HepG2 (cell line): Measurements from ENCODE around the gene TOP1. TPM values are rescaled to one million over a fixed set of nuclear protein-coding genes. Genes with fewer than 3 reads are reported as not detected.

Source experiments
- ATAC-seq: fragments of 200-7000 bp; cut with Tn5 transposase; 3 replicates; pipeline ENCODE4 v1.9.1; 2020; ENCODE audit warnings: mild to moderate bottlenecking, moderate library complexity
- BruUV-seq: library from RNA; stranded (reverse); fragments of 400-500 nt; replicated peaks from 2 replicates; lab custom pipeline; 2021; lab: Mats Ljungman, UMichigan
- CTCF ChIA-PET: fragments of 300-600 bp; formaldehyde crosslinking; extraction: SDS; loops from one replicate; lab custom pipeline; 2021; ENCODE audit warnings: low total read pairs, inconsistent platforms, low intra/inter-chr PET ratio; lab: Yijun Ruan, JAX
- POLR2A ChIA-PET: fragments of 350-600 bp; sonication (Branson Sonifier 250); formaldehyde crosslinking; loops from one replicate; lab custom pipeline; 2020; ENCODE audit warnings: antibody characterized with exemption, inconsistent platforms; lab: Yijun Ruan, JAX
- DNase-seq: peaks from one replicate; pipeline ENCODE4 v3.0.0-alpha.2; 2015; ENCODE audit warnings: low spot score
- FAIRE-seq: peaks from 3 replicates; lab custom pipeline; 2011; peaks lifted over from hg19 to GRCh38; lab: Jason Lieb, UNC
- H2AFZ ChIP-seq: one replicate; pipeline ENCODE4 v1.6.1; 2011; ENCODE audit warnings: low read length, inconsistent platforms
- H3K27ac ChIP-seq: fragments of 300-600 bp; 3 replicates; pipeline ENCODE4 v1.8.0; 2011; ENCODE audit warnings: mixed run types, mild to moderate bottlenecking, mixed read lengths, low read length, inconsistent platforms; ENCODE audit not compliant: insufficient read depth; ENCODE audit errors: extremely low read length
- H3K27me3 ChIP-seq, 2 experiments: fragments of 200-600 bp in 1 of 2; 2 replicates in 1 of 2; 3 replicates in 1 of 2; pipeline versions ENCODE4 v1.6.0 to v1.8.0; 2011; ENCODE audit warnings: low read length in 2 of 2, mild to moderate bottlenecking in 2 of 2, moderate library complexity in 2 of 2, inconsistent platforms in 1 of 2; ENCODE audit not compliant: insufficient read depth in 2 of 2, control insufficient read depth in 1 of 2
- H3K36me3 ChIP-seq, 2 experiments: fragments of 200-600 bp in 1 of 2; replicated peaks in 1 of 2; 2 replicates in 1 of 2; 3 replicates in 1 of 2; pipeline versions ENCODE4 v1.5.1 to v1.8.0; 2011; ENCODE audit warnings: low read length in 2 of 2, inconsistent platforms in 1 of 2; ENCODE audit not compliant: insufficient read depth in 2 of 2, control insufficient read depth in 1 of 2
- H3K4me1 ChIP-seq: 2 replicates; pipeline ENCODE4 v1.5.1; 2012; ENCODE audit warnings: low read length, inconsistent platforms; ENCODE audit not compliant: insufficient read depth
- H3K4me2 ChIP-seq: 2 replicates; pipeline ENCODE4 v1.6.0; 2011; ENCODE audit warnings: low read depth, low read length, inconsistent platforms
- H3K4me3 ChIP-seq, 3 experiments: fragments of 200-600 bp in 1 of 3; sonication (generic), shearing (Covaris generic) in 1 of 3; replicated peaks in 1 of 3; 2 replicates each; pipeline ENCODE4 v1.5.1; 2011 to 2016; ENCODE audit warnings: low read length in 3 of 3, inconsistent platforms in 2 of 3, low read depth in 2 of 3, mild to moderate bottlenecking in 2 of 3, control low read depth in 1 of 3, mixed read lengths in 1 of 3; ENCODE audit not compliant: insufficient read depth in 1 of 3
- H3K79me2 ChIP-seq: one replicate; pipeline ENCODE4 v1.6.1; 2011; ENCODE audit warnings: low read length, inconsistent platforms; ENCODE audit not compliant: insufficient read depth
- H3K9ac ChIP-seq: 2 replicates; pipeline ENCODE4 v1.6.0; 2011; ENCODE audit warnings: mild to moderate bottlenecking, low read depth, low read length, inconsistent platforms; ENCODE audit not compliant: insufficient read depth
- H3K9me3 ChIP-seq: 2 replicates; pipeline ENCODE4 v1.5.1; 2012; ENCODE audit warnings: mild to moderate bottlenecking, low read length
- H4K20me1 ChIP-seq: 2 replicates; pipeline ENCODE4 v1.6.0; 2011; ENCODE audit warnings: inconsistent platforms, mild to moderate bottlenecking, low read length, moderate library complexity; ENCODE audit not compliant: insufficient read depth
- JUN ChIP-seq: sonication (generic); formaldehyde crosslinking; IDR thresholded peaks from 2 replicates; pipeline ENCODE4 v1.4.0; 2020; ENCODE audit warnings: mild to moderate bottlenecking, missing genetic modification reagents
- YEATS4 ChIP-seq: sonication (generic); formaldehyde crosslinking; IDR thresholded peaks from 2 replicates; pipeline ENCODE4 v1.4.0; 2020; ENCODE audit warnings: missing genetic modification reagents, borderline replicate concordance
- ZMYM4 ChIP-seq: sonication (generic); formaldehyde crosslinking; IDR thresholded peaks from 2 replicates; pipeline ENCODE4 v1.8.1; 2023; ENCODE audit warnings: mild to moderate bottlenecking, missing genetic modification reagents
- ZSCAN20 ChIP-seq: sonication (generic); formaldehyde crosslinking; IDR thresholded peaks from 2 replicates; pipeline ENCODE4 v1.4.0; 2020; ENCODE audit warnings: missing genetic modification reagents, mild to moderate bottlenecking, borderline replicate concordance
- WGBS: methylation state at CpG from one replicate; pipeline ENCODE4 v1.1.6; 2017; ENCODE audit warnings: low lambda C conversion rate; 5-methylcytosine and 5-hydroxymethylcytosine counted together
- in situ Hi-C: cut with HindIII; loops from 2 replicates; pipeline ENCODE4 v1.10.0; 2017; ENCODE audit warnings: low pct_unique_long_range_greater_than_20kb; ENCODE audit not compliant: extremely low pct_ligation_motif_present
- intact Hi-C: fragments of 100-400 bp; cut with micrococcal nuclease; formaldehyde crosslinking; loops from one replicate; pipeline ENCODE4 v1.10.0; 2022; ENCODE audit not compliant: unreplicated experiment
- polyA plus RNA-seq, 8 experiments: library from polyadenylated mRNA; depleted of rRNA in 3 of 8; stranded (reverse) in 7 of 8; unstranded in 1 of 8; fragments of >200 nt; fragmentation: Illumina TruSeq in 4 of 8; extraction: Trizol in 4 of 8; gene quantifications; 2 replicates each; pipeline versions ENCODE4 v1.2.1 to v1.2.3, GENCODE V29; 2011 to 2016; ENCODE audit warnings: low read depth in 4 of 8, missing spikeins in 1 of 8, mixed read lengths in 1 of 8; ENCODE audit not compliant: insufficient read depth in 1 of 8
- total RNA-seq, 5 experiments: library from RNA; depleted of rRNA; stranded (reverse); fragments of >200 nt; fragmentation: Illumina TruSeq; extraction: Trizol; gene quantifications; 2 replicates each; pipeline ENCODE4 v1.2.3, GENCODE V29; 2016; ENCODE audit warnings: low read depth in 1 of 5
- TF ChIP-seq, protein P1 (sequence below): sonication (generic); formaldehyde crosslinking; conservative IDR thresholded peaks from 2 replicates; pipeline ENCODE4 v1.8.0; 2022; ENCODE audit warnings: mild to moderate bottlenecking, moderate library complexity, missing genetic modification reagents
- TF ChIP-seq, protein P2 (sequence below): sonication (generic); formaldehyde crosslinking; IDR thresholded peaks from 2 replicates; pipeline ENCODE4 v1.4.0; 2020; ENCODE audit warnings: missing genetic modification reagents
- TF ChIP-seq, protein P3 (sequence below): sonication (generic); formaldehyde crosslinking; IDR thresholded peaks from 2 replicates; pipeline ENCODE4 v1.8.1; 2023; ENCODE audit warnings: mild to moderate bottlenecking, missing genetic modification reagents
- TF ChIP-seq, protein P4 (sequence below): sonication (generic); formaldehyde crosslinking; conservative IDR thresholded peaks from 2 replicates; pipeline ENCODE4 v1.8.1; 2023; ENCODE audit warnings: missing genetic modification reagents
- TF ChIP-seq, protein P5 (sequence below): sonication (generic); formaldehyde crosslinking; IDR thresholded peaks from 2 replicates; pipeline ENCODE4 v1.5.0; 2020; ENCODE audit warnings: mild to moderate bottlenecking, missing genetic modification reagents, moderate library complexity

TOP1 gene
- total and polyA plus RNA-seq, 2 of the 13 experiments (the other 11 are each of a cell fraction or from before 2014, with no cell fraction given) = 10.2 to 19.4 TPM

DNA sequence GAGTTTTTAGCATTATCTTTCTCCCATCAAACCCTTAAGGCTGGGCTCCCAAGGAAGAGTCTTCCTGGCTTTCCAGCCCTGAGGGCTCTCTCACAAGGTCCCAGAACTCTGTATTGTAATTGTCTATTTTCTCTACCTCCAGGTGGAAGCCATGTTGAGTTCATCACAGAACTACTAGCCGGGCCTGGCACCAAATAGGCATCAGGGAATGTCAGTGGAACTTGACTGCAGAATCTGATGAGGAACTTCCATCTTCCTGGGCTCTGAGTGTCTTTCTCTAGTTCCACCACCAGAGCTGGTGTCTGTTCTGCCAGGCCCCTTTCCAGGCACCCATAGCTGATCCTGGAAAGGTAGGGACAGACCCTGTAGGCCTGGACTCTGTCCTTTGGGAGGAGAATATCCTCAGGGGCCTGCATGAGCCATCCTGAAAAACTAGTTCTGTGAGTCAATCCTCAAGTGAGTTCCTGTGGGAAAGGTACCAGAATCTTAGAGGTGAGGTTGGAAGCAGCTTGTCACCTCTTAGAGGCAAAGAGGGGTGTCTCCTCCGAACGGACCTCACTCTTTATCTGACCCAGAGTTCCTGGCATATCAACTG lies 11.1 kb upstream of the TOP1 start:
- no peaks in the 10 kb centered on the region for H4K20me1 ChIP-seq
- in situ Hi-C loops = no loop called here
- peak; percentile 34 for DNase-seq
- peak overlapping the region; percentile 50 for H3K4me2 ChIP-seq
- no peaks in the 10 kb centered on the region for H3K9me3 ChIP-seq
- FAIRE-seq = peak; percentile 79
- intact Hi-C loops = loop anchor here (1.0 kb wide), 1 partner anchor 8 kb away; no protein-coding TSS in a partner anchor
- peak; percentile 89 for ATAC-seq
- H3K27me3 ChIP-seq = peaks cover 0 to 28% of the 10 kb centered on the region in 2 experiments; a peak in 3 of 5 replicates
- ChIA-PET POLR2A (interaction anchor here (0.7 to 1.4 kb wide), 2 partner anchors 10 to 14 kb away, joined by 3 to 7 read pairs; partner anchors contain the start of gene TOP1), CTCF (no interaction called here)
- no peak overlapping the region for H3K9ac ChIP-seq
- H3K27ac ChIP-seq = no peak overlapping the region
- H2AFZ ChIP-seq = peak overlapping the region; percentile 65
- no peaks in the 10 kb centered on the region for H3K36me3 ChIP-seq
- H3K4me1 ChIP-seq = peaks cover 57% of the 10 kb centered on the region
- no TSS peak for BruUV-seq
- no peaks in the 10 kb centered on the region for H3K79me2 ChIP-seq
- H3K4me3 ChIP-seq = no peak overlapping the region
- WGBS = 25% methylated on average over 3 of the region's 3 CpGs
- TF ChIP-seq, protein P1, sequence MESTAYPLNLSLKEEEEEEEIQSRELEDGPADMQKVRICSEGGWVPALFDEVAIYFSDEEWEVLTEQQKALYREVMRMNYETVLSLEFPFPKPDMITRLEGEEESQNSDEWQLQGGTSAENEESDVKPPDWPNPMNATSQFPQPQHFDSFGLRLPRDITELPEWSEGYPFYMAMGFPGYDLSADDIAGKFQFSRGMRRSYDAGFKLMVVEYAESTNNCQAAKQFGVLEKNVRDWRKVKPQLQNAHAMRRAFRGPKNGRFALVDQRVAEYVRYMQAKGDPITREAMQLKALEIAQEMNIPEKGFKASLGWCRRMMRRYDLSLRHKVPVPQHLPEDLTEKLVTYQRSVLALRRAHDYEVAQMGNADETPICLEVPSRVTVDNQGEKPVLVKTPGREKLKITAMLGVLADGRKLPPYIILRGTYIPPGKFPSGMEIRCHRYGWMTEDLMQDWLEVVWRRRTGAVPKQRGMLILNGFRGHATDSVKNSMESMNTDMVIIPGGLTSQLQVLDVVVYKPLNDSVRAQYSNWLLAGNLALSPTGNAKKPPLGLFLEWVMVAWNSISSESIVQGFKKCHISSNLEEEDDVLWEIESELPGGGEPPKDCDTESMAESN = no peak
- TF ChIP-seq JUN (0 out of 2 replicates have a peak, but pooled peaks have one; percentile 38), YEATS4 (peak; percentile 46; the same call in 1 of the 2 replicates), ZSCAN20 (CRISPR knock-in tag) (0 out of 2 replicates have a peak, but pooled peaks have one; percentile 26), ZMYM4 (peak; percentile 48; the same call in 1 of the 2 replicates)
- TF ChIP-seq, protein P2, sequence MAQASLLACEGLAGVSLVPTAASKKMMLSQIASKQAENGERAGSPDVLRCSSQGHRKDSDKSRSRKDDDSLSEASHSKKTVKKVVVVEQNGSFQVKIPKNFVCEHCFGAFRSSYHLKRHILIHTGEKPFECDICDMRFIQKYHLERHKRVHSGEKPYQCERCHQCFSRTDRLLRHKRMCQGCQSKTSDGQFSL = no peak
- TF ChIP-seq, protein P3, sequence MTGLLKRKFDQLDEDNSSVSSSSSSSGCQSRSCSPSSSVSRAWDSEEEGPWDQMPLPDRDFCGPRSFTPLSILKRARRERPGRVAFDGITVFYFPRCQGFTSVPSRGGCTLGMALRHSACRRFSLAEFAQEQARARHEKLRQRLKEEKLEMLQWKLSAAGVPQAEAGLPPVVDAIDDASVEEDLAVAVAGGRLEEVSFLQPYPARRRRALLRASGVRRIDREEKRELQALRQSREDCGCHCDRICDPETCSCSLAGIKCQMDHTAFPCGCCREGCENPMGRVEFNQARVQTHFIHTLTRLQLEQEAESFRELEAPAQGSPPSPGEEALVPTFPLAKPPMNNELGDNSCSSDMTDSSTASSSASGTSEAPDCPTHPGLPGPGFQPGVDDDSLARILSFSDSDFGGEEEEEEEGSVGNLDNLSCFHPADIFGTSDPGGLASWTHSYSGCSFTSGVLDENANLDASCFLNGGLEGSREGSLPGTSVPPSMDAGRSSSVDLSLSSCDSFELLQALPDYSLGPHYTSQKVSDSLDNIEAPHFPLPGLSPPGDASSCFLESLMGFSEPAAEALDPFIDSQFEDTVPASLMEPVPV (CRISPR knock-in tag) = no peak
- TF ChIP-seq, protein P4, sequence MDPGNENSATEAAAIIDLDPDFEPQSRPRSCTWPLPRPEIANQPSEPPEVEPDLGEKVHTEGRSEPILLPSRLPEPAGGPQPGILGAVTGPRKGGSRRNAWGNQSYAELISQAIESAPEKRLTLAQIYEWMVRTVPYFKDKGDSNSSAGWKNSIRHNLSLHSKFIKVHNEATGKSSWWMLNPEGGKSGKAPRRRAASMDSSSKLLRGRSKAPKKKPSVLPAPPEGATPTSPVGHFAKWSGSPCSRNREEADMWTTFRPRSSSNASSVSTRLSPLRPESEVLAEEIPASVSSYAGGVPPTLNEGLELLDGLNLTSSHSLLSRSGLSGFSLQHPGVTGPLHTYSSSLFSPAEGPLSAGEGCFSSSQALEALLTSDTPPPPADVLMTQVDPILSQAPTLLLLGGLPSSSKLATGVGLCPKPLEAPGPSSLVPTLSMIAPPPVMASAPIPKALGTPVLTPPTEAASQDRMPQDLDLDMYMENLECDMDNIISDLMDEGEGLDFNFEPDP (CRISPR knock-in tag) = 0 out of 2 replicates have a peak, but pooled peaks have one; percentile 73
- TF ChIP-seq, protein P5, sequence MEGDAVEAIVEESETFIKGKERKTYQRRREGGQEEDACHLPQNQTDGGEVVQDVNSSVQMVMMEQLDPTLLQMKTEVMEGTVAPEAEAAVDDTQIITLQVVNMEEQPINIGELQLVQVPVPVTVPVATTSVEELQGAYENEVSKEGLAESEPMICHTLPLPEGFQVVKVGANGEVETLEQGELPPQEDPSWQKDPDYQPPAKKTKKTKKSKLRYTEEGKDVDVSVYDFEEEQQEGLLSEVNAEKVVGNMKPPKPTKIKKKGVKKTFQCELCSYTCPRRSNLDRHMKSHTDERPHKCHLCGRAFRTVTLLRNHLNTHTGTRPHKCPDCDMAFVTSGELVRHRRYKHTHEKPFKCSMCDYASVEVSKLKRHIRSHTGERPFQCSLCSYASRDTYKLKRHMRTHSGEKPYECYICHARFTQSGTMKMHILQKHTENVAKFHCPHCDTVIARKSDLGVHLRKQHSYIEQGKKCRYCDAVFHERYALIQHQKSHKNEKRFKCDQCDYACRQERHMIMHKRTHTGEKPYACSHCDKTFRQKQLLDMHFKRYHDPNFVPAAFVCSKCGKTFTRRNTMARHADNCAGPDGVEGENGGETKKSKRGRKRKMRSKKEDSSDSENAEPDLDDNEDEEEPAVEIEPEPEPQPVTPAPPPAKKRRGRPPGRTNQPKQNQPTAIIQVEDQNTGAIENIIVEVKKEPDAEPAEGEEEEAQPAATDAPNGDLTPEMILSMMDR = 0 out of 2 replicates have a peak, but pooled peaks have one; percentile 18
